ENCODE data around the gene USP3.

GRCh38 chr15:63573533-63573932, 69.1 kb downstream of the USP3 start:
- TF ChIP-seq, protein P1, sequence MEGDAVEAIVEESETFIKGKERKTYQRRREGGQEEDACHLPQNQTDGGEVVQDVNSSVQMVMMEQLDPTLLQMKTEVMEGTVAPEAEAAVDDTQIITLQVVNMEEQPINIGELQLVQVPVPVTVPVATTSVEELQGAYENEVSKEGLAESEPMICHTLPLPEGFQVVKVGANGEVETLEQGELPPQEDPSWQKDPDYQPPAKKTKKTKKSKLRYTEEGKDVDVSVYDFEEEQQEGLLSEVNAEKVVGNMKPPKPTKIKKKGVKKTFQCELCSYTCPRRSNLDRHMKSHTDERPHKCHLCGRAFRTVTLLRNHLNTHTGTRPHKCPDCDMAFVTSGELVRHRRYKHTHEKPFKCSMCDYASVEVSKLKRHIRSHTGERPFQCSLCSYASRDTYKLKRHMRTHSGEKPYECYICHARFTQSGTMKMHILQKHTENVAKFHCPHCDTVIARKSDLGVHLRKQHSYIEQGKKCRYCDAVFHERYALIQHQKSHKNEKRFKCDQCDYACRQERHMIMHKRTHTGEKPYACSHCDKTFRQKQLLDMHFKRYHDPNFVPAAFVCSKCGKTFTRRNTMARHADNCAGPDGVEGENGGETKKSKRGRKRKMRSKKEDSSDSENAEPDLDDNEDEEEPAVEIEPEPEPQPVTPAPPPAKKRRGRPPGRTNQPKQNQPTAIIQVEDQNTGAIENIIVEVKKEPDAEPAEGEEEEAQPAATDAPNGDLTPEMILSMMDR (IDR thresholded peaks at IDR 0.05): no peak
- no peak for TF ChIP-seq EZH2phosphoT487 (IDR thresholded peaks at IDR 0.05)
- no peak for TF ChIP-seq EZH2 (IDR thresholded peaks at IDR 0.05)
